Right cardiac atrium (tissue), 5 donors: ENCODE data around the gene TSHZ1. TPM values are rescaled to one million over a fixed set of nuclear protein-coding genes. Genes with fewer than 3 reads are reported as not detected.

ENCODE experiments used
- ATAC-seq, 2 donors: fragments of 200-7000 bp; cut with Tn5 transposase; one replicate each; pipeline versions ENCODE4 v1.8.0 to v1.9.1; 2020; ENCODE audit warnings: moderate library complexity in 2 of 2, mild to moderate bottlenecking in 1 of 2
- DNase-seq, 3 donors: peaks; one replicate each; pipeline ENCODE4 v3.0.0-alpha.2; 2020
- H3K27ac ChIP-seq: one replicate; pipeline ENCODE4 v1.5.1; 2013; ENCODE audit warnings: mild to moderate bottlenecking, low read length, control low read depth, moderate library complexity
- H3K27me3 ChIP-seq: one replicate; pipeline ENCODE4 v1.6.1; 2013; ENCODE audit not compliant: control insufficient read depth, insufficient read depth
- H3K4me1 ChIP-seq: one replicate; pipeline ENCODE4 v1.6.1; 2013; ENCODE audit warnings: low read length; ENCODE audit not compliant: control insufficient read depth, insufficient read depth
- H3K4me3 ChIP-seq: one replicate; pipeline ENCODE4 v1.5.1; 2013; ENCODE audit warnings: low read length, control low read depth
- H3K9me3 ChIP-seq: one replicate; pipeline ENCODE4 v1.6.1; 2013; ENCODE audit warnings: low read length; ENCODE audit not compliant: control insufficient read depth
- WGBS: extraction: QIAGEN DNeasy Blood & Tissue Kit; methylation state at CpG from one replicate; pipeline ENCODE4 v1.1.7; 2013; 5-methylcytosine and 5-hydroxymethylcytosine counted together
- intact Hi-C, 4 donors: fragments of 100-400 bp; cut with DNase I; formaldehyde crosslinking; loops; one replicate each; pipeline versions ENCODE4 v1.11.0 to v1.14.0; 2022 to 2023
- polyA plus RNA-seq: library from polyadenylated mRNA; stranded (reverse); fragments of 200-250 nt; gene quantifications from one replicate; pipeline ENCODE4 v1.2.3, GENCODE V29; 2013
- total RNA-seq, 4 donors: library from RNA; stranded (reverse); fragmentation: NEBNext Ultra II Directional; extraction: Animal tissue kit (Norgen Biotek cat#: 25700); gene quantifications; one replicate each; pipeline ENCODE4 v1.2.1, GENCODE V29; 2021
- donor health status: healthy with polysubstance abuse.
- donor health status: DM: no; HTN: yes; CAD: no.
- donor health status: DM: no; HTN: no; CAD: no.
- donor health status: DM: no; HTN: yes; CAD: no; lungs with severe emphysema.
- donor health status: DM: yes; HTN: yes; CAD: no.

TSHZ1 gene
- total and polyA plus RNA-seq, 5 donors: 12.7 to 24.7 (median 19.3) TPM

DNA sequence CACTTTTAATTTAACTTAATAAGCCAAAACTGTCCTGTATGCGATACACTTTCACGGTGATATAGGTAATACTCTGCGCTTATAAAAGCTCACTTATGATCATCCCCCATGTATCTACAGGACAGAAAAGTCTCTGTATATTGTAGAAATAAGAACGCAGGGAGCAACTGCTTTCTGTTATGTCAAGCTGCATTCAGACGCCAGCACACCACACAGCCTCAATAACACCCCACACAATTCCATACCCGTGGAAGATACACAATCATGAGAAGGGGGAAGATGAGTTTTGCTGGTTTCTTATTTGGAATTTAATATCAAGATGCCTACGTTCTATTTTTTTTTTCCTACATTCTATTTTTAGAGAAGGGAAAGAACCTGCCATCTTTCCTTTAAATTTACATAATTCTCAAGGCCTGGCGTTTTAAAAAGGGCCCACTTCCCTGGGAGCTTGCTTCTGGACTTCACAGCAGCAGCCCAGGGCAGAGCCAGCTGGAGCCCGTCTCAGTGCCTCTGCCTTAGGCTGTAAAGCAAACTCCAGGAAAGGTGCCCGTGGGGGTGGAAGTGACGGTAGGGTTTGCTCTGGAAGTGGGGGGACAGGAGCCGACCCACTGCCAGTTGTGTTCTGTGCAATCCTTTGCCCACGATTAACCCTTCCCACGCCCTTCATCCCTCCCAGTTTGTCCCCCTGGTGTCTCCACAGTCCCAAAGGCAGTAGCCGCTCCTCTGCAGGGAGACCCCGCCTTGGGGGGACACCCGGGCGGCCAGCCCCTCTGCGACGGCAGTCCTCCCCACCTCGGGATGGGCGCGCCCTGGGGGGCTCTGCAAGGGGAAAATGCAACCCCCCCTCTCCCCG lies 7.0 kb upstream of the TSHZ1 start:
- Histone ChIP-seq H3K4me1 (peaks cover 7% of the 10 kb centered on the region), H3K27ac (no peak overlapping the region), H3K9me3 (no peaks in the 10 kb centered on the region), H3K4me3 (no peak overlapping the region), H3K27me3 (no peaks in the 10 kb centered on the region)
- ATAC-seq (peak in 1 of 2 donors; percentile 25), DNase-seq (peak in 2 of 3 donors; percentile 64 to 65)
- WGBS: 44% methylated on average over 24 of the region's 24 CpGs
- intact Hi-C loops: no loop called here

DNA sequence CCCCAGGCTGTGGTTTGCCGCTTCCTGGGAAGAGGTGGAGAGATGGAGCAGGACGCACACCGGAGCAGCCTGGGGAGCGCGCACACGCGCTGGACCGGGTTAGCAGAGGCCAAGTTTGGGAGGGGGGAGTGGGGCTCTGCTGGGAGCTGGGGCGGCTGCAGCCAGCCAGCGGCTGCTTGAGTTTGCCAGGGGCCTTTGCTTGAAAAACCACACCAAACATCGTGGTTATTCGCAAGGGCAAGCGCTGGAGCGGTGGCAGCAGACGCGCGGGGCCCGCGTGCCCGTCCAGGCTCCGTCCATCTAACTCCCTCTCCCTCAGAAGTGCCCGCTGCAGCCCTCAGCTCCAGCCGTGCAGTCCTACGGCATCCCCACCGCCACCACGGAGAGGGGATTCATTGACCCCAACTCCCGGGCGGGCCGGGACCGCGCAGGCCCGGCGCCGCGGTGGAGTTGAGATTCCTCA lies 6.3 kb upstream of the TSHZ1 start:
- intact Hi-C loops: no loop called here
- Histone ChIP-seq H3K4me1 (peaks cover 7% of the 10 kb centered on the region), H3K27me3 (no peaks in the 10 kb centered on the region), H3K4me3 (peak overlapping the region; percentile 45), H3K9me3 (no peaks in the 10 kb centered on the region), H3K27ac (no peak overlapping the region)
- 20% methylated on average over 35 of the region's 35 CpGs for WGBS
- peak in 2 of 3 donors; percentile 28 to 68 for DNase-seq
- ATAC-seq: peak in 1 of 2 donors; percentile 6

DNA sequence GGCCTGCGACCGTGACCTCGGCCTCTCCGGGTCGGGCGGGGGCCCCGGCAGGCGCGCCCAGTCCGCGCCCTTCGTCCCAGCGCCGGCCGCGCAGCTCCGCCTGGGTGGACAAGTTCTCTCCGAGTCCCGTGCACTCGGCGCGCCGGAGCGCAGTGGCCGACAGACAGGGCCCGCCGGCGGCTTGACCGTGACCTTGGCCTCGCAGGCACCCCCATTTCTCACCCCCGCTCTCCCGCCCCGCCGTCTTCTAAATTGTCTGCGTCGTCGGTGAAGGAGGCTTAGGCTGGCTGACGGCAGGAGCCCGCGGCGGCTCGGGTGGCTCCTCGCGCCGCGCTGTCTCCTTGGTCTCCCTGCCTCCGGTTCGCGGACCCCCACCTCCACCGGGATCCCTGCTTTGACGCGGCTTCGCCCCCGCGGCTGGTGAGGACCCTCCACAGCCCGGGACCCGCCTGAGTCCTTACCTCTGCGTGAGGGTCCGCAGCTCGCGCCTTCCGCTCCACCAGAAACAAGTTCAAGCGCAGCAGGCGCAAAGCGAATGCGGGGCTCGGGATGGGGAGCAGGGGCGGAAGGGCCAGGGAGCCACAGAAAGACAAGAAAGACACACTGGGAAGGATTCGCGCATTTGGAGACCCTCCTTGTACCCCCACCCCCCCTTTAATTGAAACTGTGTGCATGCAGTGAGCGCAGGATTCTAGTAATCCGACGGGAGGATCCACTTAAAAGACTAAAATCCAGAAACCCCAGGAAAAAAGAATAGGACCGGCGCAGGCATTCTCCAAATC lies 5.7 kb upstream of the TSHZ1 start:
- WGBS: 28% methylated on average over 75 of the region's 75 CpGs
- ATAC-seq: peak; percentile 2 to 31
- peak; percentile 50 to 79 (median 79) for DNase-seq
- intact Hi-C loops: no loop called here
- H3K4me1 ChIP-seq: peaks cover 6% of the 10 kb centered on the region
- H3K4me3 ChIP-seq: peak overlapping the region; percentile 45
- H3K9me3 ChIP-seq: no peaks in the 10 kb centered on the region
- H3K27me3 ChIP-seq: no peaks in the 10 kb centered on the region
- peak overlapping the region; percentile 1 for H3K27ac ChIP-seq

DNA sequence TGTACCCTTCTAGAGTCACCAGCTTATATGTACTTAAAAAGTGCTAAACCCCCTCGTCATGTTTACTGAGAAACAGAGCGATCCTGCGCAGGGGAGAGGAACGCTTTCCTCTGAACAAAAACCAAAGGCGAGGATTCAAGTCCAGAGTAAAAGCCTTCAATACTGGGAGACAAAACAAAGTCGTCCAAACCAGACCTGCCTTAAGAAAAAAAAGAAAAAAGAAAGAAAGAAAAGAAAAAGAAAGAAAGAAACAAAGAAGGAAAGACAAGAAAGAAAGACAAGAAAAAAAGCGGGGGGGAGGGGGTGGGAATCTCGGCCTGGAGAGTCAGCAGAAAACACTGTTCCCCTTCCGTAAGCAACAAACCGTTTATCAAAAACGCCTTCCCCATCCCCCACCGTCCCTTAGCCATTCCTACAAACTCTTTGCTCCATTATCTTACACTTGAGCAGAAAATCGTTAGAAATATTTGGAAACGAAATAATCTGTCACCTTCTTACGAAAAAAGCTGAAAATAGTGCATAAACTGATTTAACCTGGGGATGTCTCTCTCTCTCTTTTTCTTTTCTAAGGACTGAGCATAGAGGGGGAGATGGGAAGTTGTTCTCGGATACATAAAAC lies 5.0 kb upstream of the TSHZ1 start:
- DNase-seq (no peak), ATAC-seq (no peak)
- 49% methylated on average over 16 of the region's 16 CpGs for WGBS
- H3K27ac ChIP-seq: no peak overlapping the region
- H3K4me3 ChIP-seq: peak overlapping the region; percentile 45
- H3K27me3 ChIP-seq: no peaks in the 10 kb centered on the region
- intact Hi-C loops: no loop called here
- peaks cover 6% of the 10 kb centered on the region for H3K4me1 ChIP-seq
- no peaks in the 10 kb centered on the region for H3K9me3 ChIP-seq

DNA sequence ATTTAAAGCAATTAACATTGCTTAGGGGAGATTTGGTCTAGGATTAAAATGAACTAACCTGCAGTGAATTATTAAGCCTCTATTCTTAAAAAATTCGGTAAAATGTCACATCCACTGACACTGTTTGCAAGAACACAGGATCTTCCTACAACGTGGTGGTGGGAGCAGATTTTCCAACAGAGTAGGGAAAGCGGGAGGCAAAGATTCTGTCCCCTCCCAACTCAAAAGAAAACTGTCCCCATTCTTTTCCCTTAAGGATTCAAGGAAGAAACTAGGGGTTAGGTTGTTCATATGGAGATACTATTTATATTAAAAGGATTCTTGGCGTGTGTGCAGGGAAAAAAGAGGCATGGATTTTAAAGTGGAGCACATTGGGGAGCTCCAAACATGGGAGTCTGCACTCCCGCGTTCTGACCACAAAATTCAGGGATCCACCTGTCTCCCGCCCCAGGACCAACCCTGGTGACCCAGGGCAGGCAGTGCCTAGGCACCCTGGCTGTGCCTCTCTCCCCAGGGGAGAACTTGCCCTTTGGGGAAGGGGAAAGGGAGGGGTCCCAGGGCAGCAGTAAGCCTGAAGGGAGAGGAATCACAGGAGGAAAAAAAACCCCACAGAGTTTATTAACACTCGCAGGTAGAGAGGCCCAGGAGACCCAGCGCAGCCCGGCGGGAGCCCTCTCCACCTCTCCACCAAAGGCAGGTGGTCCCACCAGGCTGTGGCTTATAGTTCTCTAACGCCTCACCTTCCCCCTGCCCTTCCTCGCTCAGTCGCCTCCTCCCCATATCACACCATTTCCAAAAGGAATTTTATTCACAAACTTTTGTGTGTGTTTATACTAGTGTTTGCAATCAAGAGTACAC lies 3.9 kb upstream of the TSHZ1 start:
- Histone ChIP-seq H3K9me3 (no peaks in the 10 kb centered on the region), H3K27me3 (no peaks in the 10 kb centered on the region), H3K4me1 (peaks cover 5% of the 10 kb centered on the region), H3K4me3 (peak overlapping the region; percentile 100), H3K27ac (peak overlapping the region; percentile 57)
- intact Hi-C loops: no loop called here
- ATAC-seq (no peak), DNase-seq (no peak)
- WGBS: 64% methylated on average over 14 of the region's 14 CpGs

DNA sequence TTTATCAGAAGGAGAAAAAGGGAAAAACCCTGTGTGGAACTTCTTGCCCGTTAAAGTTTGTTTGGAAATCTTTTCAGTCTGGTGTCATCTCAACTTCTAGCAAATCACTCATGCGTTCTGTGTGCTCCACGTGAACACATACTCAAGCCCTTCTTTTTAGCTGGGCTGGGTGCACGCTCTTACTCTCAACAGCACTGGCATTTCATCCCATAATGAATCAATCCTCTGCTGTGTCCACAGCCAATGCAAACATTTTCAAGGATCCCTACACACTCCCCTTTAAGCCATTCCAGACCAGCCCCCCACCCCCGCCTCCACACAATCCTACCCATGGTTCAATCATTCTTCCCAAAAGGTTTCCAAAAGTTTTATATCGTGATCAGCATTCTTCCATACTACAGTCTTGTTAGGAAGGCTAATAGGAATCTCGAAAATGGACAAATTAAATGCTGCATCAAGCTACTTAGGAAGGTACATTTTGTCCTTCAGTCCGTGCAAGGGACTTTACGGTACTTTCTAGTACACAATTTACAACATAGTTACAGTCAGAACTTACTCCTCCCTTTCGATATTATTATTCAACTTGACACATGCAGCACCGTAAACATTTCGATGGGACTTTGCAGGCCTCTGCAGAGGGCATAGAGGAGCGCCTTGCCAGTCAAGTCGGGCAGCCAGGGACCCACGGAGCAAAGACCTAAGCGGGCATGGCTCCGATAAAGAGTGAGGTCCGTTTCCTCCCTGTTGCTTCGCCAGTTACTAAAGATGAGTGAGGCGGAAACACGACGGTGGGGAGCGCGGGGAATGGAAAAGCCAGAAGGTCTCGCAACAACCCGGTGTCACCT lies 3.1 kb upstream of the TSHZ1 start:
- ATAC-seq: no peak
- Histone ChIP-seq H3K27me3 (no peaks in the 10 kb centered on the region), H3K4me1 (no peaks in the 10 kb centered on the region), H3K4me3 (peak overlapping the region; percentile 100), H3K9me3 (no peaks in the 10 kb centered on the region), H3K27ac (peak overlapping the region; percentile 98)
- no peak for DNase-seq
- 5% methylated on average over 26 of the region's 26 CpGs for WGBS
- intact Hi-C loops: no loop called here

DNA sequence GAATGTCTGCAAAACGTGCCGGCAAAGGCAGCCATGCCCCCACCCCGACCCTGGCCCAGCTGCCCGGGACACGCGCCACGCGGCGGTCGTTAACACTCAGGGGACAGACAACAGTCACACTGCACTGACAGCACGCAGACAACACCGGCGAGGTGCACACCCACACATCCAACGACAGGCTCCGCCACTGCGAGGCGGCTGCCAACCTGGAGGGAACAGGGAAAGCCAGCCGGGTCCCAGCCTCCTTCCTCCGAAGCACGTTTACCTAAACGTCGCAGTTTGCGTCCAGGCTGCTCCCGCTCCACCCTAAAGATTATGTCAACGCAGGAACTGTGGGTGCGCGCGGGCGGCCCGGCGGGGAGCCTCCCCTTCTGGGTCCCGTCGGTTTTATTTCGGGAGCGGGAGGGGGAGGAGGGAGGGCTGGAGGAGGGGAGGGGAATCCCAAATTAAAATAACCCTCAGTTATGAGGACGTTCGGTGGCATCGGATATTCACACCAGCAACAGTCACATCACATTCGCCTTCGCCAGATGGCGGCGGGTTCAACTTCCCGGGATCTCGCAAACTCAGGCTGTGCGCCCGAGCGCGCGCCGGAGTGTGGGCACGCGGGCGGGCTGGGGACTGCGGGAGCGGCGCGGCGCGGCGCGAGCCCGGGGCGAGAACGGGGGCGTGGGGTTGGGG lies 2.3 kb upstream of the TSHZ1 start:
- Histone ChIP-seq H3K9me3 (no peaks in the 10 kb centered on the region), H3K27me3 (no peaks in the 10 kb centered on the region), H3K4me1 (no peaks in the 10 kb centered on the region), H3K4me3 (peak overlapping the region; percentile 100), H3K27ac (peak overlapping the region; percentile 98)
- under 1% methylated on average over 65 of the region's 65 CpGs for WGBS
- ATAC-seq (peak; percentile 12 to 18), DNase-seq (peak; percentile 55 to 85 (median 83))
- intact Hi-C loops: no loop called here

DNA sequence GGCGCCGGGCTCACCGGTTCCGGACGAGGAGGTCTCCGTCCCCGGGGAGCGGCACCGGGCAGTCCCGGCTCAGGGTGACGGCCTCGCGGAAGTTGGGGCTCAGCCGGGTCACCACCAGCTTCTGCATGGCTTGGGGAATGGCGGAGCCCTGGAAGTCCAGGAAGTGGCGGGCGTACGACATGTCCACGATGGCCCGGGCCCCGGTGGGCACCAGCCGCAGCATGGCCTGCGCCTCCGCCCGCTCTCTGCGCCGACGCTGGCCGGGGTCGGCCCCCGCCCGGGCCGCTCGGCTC lies 1.8 kb upstream of the TSHZ1 start:
- Histone ChIP-seq H3K27me3 (no peaks in the 10 kb centered on the region), H3K4me1 (no peaks in the 10 kb centered on the region), H3K9me3 (no peaks in the 10 kb centered on the region), H3K4me3 (peak overlapping the region; percentile 100), H3K27ac (peak overlapping the region; percentile 98)
- DNase-seq (no peak), ATAC-seq (no peak)
- intact Hi-C loops: no loop called here
- 0% methylated on average over 33 of the region's 34 CpGs for WGBS

DNA sequence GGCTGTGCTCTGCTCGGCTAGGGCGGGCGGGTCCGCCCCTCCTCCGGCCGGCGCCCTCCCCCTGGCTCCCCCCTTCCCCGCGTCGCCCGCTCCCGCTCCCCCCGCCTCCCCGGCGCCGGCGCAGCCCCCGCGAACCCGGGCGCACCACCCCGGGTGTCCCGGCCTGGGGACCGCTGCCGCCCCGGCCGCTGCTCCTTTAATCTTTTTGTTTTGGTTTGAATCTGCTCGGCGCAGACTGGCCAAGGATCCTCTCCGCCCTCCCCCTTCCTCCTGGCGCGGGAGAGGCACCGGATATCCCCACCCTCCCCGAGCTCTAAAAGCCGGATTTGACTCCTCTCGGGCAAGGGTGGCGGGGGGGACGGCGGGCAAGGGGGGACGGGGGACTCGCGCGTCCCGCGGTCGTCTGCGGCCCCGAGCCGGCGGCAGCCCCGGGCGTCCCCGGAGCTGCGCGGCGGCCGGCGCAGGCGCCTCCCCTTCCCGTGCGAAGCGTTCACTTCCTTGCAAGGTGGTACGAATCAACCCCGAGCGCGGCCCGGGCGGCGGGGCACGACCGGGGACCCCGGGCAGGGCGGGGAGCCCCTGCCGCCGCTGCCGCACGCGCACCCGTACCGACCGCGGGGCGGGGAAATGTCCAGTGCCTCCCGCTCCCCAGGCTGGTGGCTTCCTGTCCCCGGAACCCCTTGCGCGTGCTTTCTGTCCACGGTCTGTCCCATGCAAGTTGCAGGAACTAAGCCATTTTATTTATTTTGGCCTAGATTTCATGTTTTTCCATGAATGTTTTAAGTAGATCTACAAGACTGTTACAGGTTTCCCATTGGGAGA lies 1.3 kb upstream of the TSHZ1 start, which contains the start of gene PTGR3:
TSS of gene PTGR3 (minus strand) at position 11 of the 822 bp plus-strand sequence. CDS start 81 bp downstream, outside the sequence.
- intact Hi-C loops: no loop called here
- Histone ChIP-seq H3K27ac (peak within 1 kb of the TSS; percentile 98), H3K4me3 (peak within 1 kb of the TSS; percentile 100), H3K4me1 (no peaks in the 10 kb centered on the region), H3K27me3 (no peaks in the 10 kb centered on the region), H3K9me3 (no peaks in the 10 kb centered on the region)
- DNase-seq: peak; percentile 89 to 95 (median 95)
- under 1% methylated on average over 87 of the region's 88 CpGs for WGBS
- ATAC-seq: peak; percentile 80 to 83
